Endothelial cell of umbilical vein (primary cell): ENCODE results near the gene RAD9A. TPM values are rescaled to one million over a fixed set of nuclear protein-coding genes. Genes with fewer than 3 reads are reported as not detected.

Source experiments
- BruUV-seq: library from RNA; stranded (reverse); fragments of 400-500 nt; replicated peaks from 2 replicates; lab custom pipeline; 2021; lab: Mats Ljungman, UMichigan
- CTCF ChIA-PET: fragments of 300-600, 350-600 bp; sonication (Branson Sonifier 250); formaldehyde crosslinking; loops from one replicate; lab custom pipeline; 2021; ENCODE audit warnings: antibody characterized with exemption, inconsistent platforms; lab: Charles Lee
- POLR2A ChIA-PET: fragments of 300-600, 350-600 bp; sonication (Branson Sonifier 250); formaldehyde crosslinking; loops from one replicate; lab custom pipeline; 2021; ENCODE audit warnings: antibody characterized with exemption, inconsistent platforms; lab: Charles Lee
- DNase-seq: peaks from one replicate; pipeline ENCODE4 v3.0.0-alpha.2; 2011; ENCODE audit warnings: low read depth, low spot score
- FAIRE-seq: peaks from 2 replicates; lab custom pipeline; 2011; peaks lifted over from hg19 to GRCh38; lab: Jason Lieb, UNC
- H2AFZ ChIP-seq: 2 replicates; pipeline ENCODE4 v1.6.0; 2012; ENCODE audit warnings: low read depth, low read length, control low read depth, inconsistent platforms
- H3K27ac ChIP-seq: 2 replicates; pipeline ENCODE4 v1.5.1; 2011; ENCODE audit warnings: low read depth, mild to moderate bottlenecking, control low read depth, low read length, moderate library complexity; ENCODE audit not compliant: insufficient read depth
- H3K27me3 ChIP-seq, 2 experiments: 2 replicates each; pipeline versions ENCODE4 v1.6.0 to v1.6.1; 2011; ENCODE audit warnings: low read length in 2 of 2, mixed read lengths in 1 of 2; ENCODE audit not compliant: control insufficient read depth in 2 of 2, insufficient read depth in 2 of 2
- H3K36me3 ChIP-seq, 2 experiments: 2 replicates in 1 of 2; 3 replicates in 1 of 2; pipeline ENCODE4 v1.5.1; 2011; ENCODE audit warnings: low read length in 2 of 2, mild to moderate bottlenecking in 1 of 2, moderate library complexity in 1 of 2; ENCODE audit not compliant: control insufficient read depth in 2 of 2, insufficient read depth in 2 of 2; ENCODE audit errors: extremely low read depth in 1 of 2
- H3K4me1 ChIP-seq: 3 replicates; pipeline ENCODE4 v1.5.1; 2011; ENCODE audit warnings: mild to moderate bottlenecking, low read length; ENCODE audit not compliant: control insufficient read depth, insufficient read depth; ENCODE audit errors: extremely low read depth
- H3K4me2 ChIP-seq: 2 replicates; pipeline ENCODE4 v1.6.1; 2011; ENCODE audit warnings: low read length, control low read depth, mixed read lengths; ENCODE audit not compliant: insufficient read depth
- H3K4me3 ChIP-seq, 3 experiments: fragments of 200-600 bp in 1 of 3; sonication (generic), shearing (Covaris generic) in 1 of 3; replicated peaks in 1 of 3; 2 replicates each; pipeline ENCODE4 v1.5.1; 2011 to 2016; ENCODE audit warnings: control low read depth in 3 of 3, low read length in 3 of 3, mild to moderate bottlenecking in 2 of 3, inconsistent platforms in 1 of 3, low read depth in 1 of 3, moderate library complexity in 1 of 3; ENCODE audit not compliant: insufficient read depth in 1 of 3
- H3K79me2 ChIP-seq: 2 replicates; pipeline ENCODE4 v1.6.0; 2012; ENCODE audit warnings: low read length, inconsistent platforms; ENCODE audit not compliant: control insufficient read depth, insufficient read depth
- H3K9ac ChIP-seq: replicated peaks from 2 replicates; pipeline ENCODE3; 2011; ENCODE audit warnings: low read length, control low read depth; ENCODE audit not compliant: insufficient read depth; ENCODE audit errors: extremely low read depth
- H3K9me1 ChIP-seq: replicated peaks from 3 replicates; pipeline ENCODE4 v1.6.0; 2011; ENCODE audit warnings: mild to moderate bottlenecking, low read length; ENCODE audit not compliant: control insufficient read depth, insufficient read depth; ENCODE audit errors: extremely low read depth
- H3K9me3 ChIP-seq: replicated peaks from 2 replicates; pipeline ENCODE4 v1.5.1; 2012; ENCODE audit warnings: low read length, inconsistent platforms; ENCODE audit not compliant: control insufficient read depth, insufficient read depth
- H4K20me1 ChIP-seq: replicated peaks from 2 replicates; pipeline ENCODE3; 2011; ENCODE audit warnings: mild to moderate bottlenecking, low read length; ENCODE audit not compliant: control insufficient read depth, insufficient read depth; ENCODE audit errors: extremely low read depth
- CTCF ChIP-seq, 2 donors: IDR thresholded peaks; 1 replicate in 1 of 2; 2 replicates in 1 of 2; pipeline ENCODE4 v1.5.1; 2011; ENCODE audit warnings: low read length in 2 of 2, mild to moderate bottlenecking in 2 of 2, moderate library complexity in 2 of 2, control low read depth in 1 of 2, inconsistent platforms in 1 of 2, low read depth in 1 of 2; ENCODE audit not compliant: insufficient read depth in 1 of 2; ENCODE audit errors: extremely low read depth in 1 of 2
- FOS ChIP-seq: IDR thresholded peaks from 2 replicates; pipeline ENCODE4 v1.6.1; 2011; ENCODE audit warnings: mild to moderate bottlenecking, low read length, moderate library complexity, borderline replicate concordance; ENCODE audit not compliant: insufficient read depth
- MAX ChIP-seq: IDR thresholded peaks from 2 replicates; pipeline ENCODE4 v1.6.1; 2011; ENCODE audit not compliant: insufficient read depth, insufficient read length
- POLR2A ChIP-seq: IDR thresholded peaks from 2 replicates; pipeline ENCODE4 v1.6.1; 2012; ENCODE audit warnings: low read depth, mild to moderate bottlenecking, control low read depth, low read length
- POLR2AphosphoS5 ChIP-seq: IDR thresholded peaks from 2 replicates; pipeline ENCODE4 v1.6.1; 2012; ENCODE audit warnings: low read depth, mild to moderate bottlenecking, control low read depth, low read length, moderate library complexity; ENCODE audit not compliant: insufficient read depth
- dilution Hi-C: fragments of 300-500 bp; cut with MboI; formaldehyde crosslinking; loops from one replicate; pipeline ENCODE4 v1.15.0; 2019; ENCODE audit warnings: low sequenced_read_pairs; ENCODE audit not compliant: extremely low pct_ligation_motif_present
- intact Hi-C: fragments of 100-400 bp; cut with micrococcal nuclease; formaldehyde crosslinking; loops from one replicate; pipeline ENCODE4 v1.10.0; 2022
- polyA plus RNA-seq, 4 experiments: library from polyadenylated mRNA; depleted of rRNA in 3 of 4; stranded (reverse) in 3 of 4; unstranded in 1 of 4; fragments of >200 nt; gene quantifications; 2 replicates each; pipeline versions ENCODE4 v1.2.1 to v1.2.3, GENCODE V29; 2011 to 2012; ENCODE audit warnings: missing spikeins in 1 of 4
- total RNA-seq: library from RNA; stranded (reverse); gene quantifications from 2 replicates; pipeline ENCODE4 v1.2.3, GENCODE V29; 2021

RAD9A gene
- total and polyA plus RNA-seq, 2 donors (not counting 3 experiments of a cell fraction or from before 2014, with no cell fraction given) = 18.4 to 22.2 TPM

GRCh38 chr11:67352546-67353316 is 39.1 kb upstream of the RAD9A start:
- intact Hi-C loops = loop anchor here (1.0 to 2.0 kb wide), 3 partner anchors 35 to 156 kb away; partner anchors contain the start of genes CDK2AP2 and TMEM134
- H3K27me3 ChIP-seq = no peaks in the 10 kb centered on the region
- peak overlapping the region; percentile 32 for H3K4me2 ChIP-seq
- dilution Hi-C loops = no loop called here
- peak overlapping the region; percentile 76 for H3K9ac ChIP-seq
- peaks cover 4% of the 10 kb centered on the region for H3K79me2 ChIP-seq
- H3K9me1 ChIP-seq = no peaks in the 10 kb centered on the region
- H3K4me3 ChIP-seq = peak overlapping the region; percentile 19 to 76 (median 53)
- H3K27ac ChIP-seq = peak overlapping the region; percentile 78
- no peaks in the 10 kb centered on the region for H3K9me3 ChIP-seq
- TF ChIP-seq POLR2A (peak; percentile 34), FOS (no peak)
- no peak for FAIRE-seq
- H4K20me1 ChIP-seq = no peaks in the 10 kb centered on the region
- CTCF ChIA-PET = interaction anchor here (0.7 to 15.0 kb wide), 7 partner anchors 9 to 75 kb away, joined by 3 to 1051 read pairs (median 5); partner anchors contain the start of genes CLCF1, PPP1CA and SSH3
- H2AFZ ChIP-seq = peak overlapping the region; percentile 8
- H3K36me3 ChIP-seq = no peaks in the 10 kb centered on the region
- H3K4me1 ChIP-seq = peaks cover 50% of the 10 kb centered on the region
- POLR2A ChIA-PET = interaction anchor here (1.0 to 1.8 kb wide), 3 partner anchors 17 to 231 kb away, joined by 3 to 5 read pairs (median 4); partner anchors contain the start of gene GSTP1
- no peak for DNase-seq
- TSS peak; percentile 64 for BruUV-seq

- FAIRE-seq = peak; percentile 96
- intact Hi-C loops = loop anchor here (1.0 to 2.0 kb wide), 3 partner anchors 36 to 155 kb away; partner anchors contain the start of genes CDK2AP2 and TMEM134
- CTCF ChIA-PET = interaction anchor here (0.5 to 15.0 kb wide), 12 partner anchors 8 to 227 kb away, joined by 3 to 1051 read pairs (median 5); partner anchors contain the start of genes CLCF1, PPP1CA, RAD9A and SSH3
These were observed 38.3 kb upstream of the RAD9A start, which contains the start of gene POLD4 for GRCh38 chr11:67353317-67354074. Gene POLD4, minus strand, starts transcription at chr11:67353546. Its CDS starts 147 bp downstream, at chr11:67353399.

More at GRCh38 chr11:67353317-67354074, 38.3 kb upstream of the RAD9A start, which contains the start of gene POLD4:
- no peaks in the 10 kb centered on the region for H3K27me3 ChIP-seq
- H3K79me2 ChIP-seq = peaks cover 4% of the 10 kb centered on the region
- TF ChIP-seq MAX (no peak), POLR2AphosphoS5 (peak; percentile 81), POLR2A (peak; percentile 95), CTCF (IDR thresholded peaks at IDR 0.05; ENCODE audit: extremely low read depth in 1 of 2, insufficient read depth in 1 of 2, low read depth in 1 of 2, low read length in 2 of 2) (no peak)
- dilution Hi-C loops = no loop called here
- peak within 1 kb of the TSS; percentile 8 for H2AFZ ChIP-seq
- POLR2A ChIA-PET = interaction anchor here (0.5 to 1.8 kb wide), 5 partner anchors 17 to 230 kb away, joined by 3 to 5 read pairs (median 4); partner anchors contain the start of gene GSTP1
- peak within 1 kb of the TSS; percentile 78 for H3K27ac ChIP-seq
- H3K4me1 ChIP-seq = peaks cover 47% of the 10 kb centered on the region
- no peaks in the 10 kb centered on the region for H3K36me3 ChIP-seq
- peak within 1 kb of the TSS; percentile 46 for H3K4me2 ChIP-seq
- H3K9me1 ChIP-seq = no peaks in the 10 kb centered on the region
- no peaks in the 10 kb centered on the region for H3K9me3 ChIP-seq
- peak within 1 kb of the TSS; percentile 19 to 76 (median 53) for H3K4me3 ChIP-seq
- no peaks in the 10 kb centered on the region for H4K20me1 ChIP-seq
- peak within 1 kb of the TSS; percentile 76 for H3K9ac ChIP-seq
- peak; percentile 97 for DNase-seq
- BruUV-seq = no TSS peak
